Dermis microvascular lymphatic vessel endothelial cell (primary cell): Measurements from ENCODE around the gene PPP2R2C. TPM values are rescaled to one million over a fixed set of nuclear protein-coding genes. Genes with fewer than 3 reads are reported as not detected.

ENCODE experiments used
- DNase-seq, 2 donors: peaks; one replicate each; pipeline versions ENCODE4 v3.0.0 to v3.0.0-alpha.2; 2010; ENCODE audit warnings: low read depth in 2 of 2
- total RNA-seq: library from RNA; depleted of rRNA; stranded (reverse); fragments of >200 nt; gene quantifications from 2 replicates; pipeline ENCODE4 v1.2.1, GENCODE V29; 2014

Gene PPP2R2C
- total RNA-seq: 0.39 and 0.89 TPM in 2 replicates

DNA sequence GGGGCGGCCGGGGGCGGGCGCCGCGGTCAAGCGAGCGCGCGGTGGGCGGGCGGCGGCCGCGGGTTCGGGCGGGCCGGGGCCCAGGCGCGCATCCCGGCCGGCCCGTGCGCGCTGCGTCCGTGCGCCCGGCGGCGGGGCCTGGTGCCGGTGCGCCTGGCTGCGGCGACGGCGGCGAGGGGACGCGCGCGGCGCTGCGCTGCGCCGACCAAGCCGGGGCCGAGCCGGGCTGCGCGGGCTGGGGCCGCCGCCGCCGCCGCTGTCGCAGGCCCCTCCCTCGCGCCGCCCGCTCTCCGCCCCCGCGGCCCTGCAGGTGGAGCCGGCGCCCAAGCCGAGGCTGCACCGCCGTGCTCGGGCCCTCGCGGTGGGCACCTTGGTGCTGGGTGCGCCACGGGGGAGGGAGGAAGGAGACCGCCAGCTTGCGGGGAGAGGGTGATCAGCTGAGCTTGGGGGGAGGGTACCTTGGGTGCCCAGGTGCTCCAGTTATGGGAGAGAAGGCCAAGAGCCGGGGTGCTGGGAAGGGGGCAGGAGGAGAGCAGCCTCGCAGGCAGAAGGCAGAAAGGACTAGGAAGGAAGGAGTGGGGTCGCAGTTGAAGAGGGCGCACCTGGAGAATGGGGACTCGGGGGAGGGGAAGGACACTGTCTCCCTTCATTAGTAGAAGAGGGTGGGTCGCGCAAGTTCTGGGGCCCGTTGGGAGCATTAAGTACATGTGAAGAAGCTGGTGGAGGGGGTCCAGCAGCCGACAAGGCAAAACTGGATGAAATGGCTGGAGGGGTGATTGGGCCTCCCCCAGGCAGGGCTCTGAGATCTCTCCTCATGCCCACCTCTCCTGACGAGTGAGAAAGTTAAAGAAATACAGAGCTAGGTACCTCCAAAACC lies at the start of gene PPP2R2C:
PPP2R2C (minus strand) TSS at position 228 of the 877 bp plus-strand sequence. CDS start 385 bp downstream, outside the sequence.
- no peak for DNase-seq

DNA sequence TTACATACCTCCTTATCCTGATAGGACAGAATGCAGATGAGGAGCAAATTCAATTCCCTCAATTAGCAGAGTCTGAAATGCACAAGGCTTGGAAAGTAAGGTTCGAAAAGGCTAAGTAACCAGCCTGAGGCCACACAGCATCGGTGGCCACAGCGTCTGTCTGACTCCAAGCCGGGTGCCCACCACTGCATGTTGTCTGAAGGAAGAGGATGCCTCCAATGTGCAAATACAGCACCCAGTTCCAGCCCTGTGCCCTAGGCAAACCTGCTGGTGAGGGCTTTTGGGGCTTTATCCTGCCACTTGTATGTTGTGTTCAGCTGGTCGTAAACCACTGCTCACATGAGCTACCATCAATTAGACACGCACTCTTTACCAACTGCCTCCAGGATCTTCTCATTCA lies 48.6 kb upstream of the PPP2R2C start:
- DNase-seq: no peak

DNA sequence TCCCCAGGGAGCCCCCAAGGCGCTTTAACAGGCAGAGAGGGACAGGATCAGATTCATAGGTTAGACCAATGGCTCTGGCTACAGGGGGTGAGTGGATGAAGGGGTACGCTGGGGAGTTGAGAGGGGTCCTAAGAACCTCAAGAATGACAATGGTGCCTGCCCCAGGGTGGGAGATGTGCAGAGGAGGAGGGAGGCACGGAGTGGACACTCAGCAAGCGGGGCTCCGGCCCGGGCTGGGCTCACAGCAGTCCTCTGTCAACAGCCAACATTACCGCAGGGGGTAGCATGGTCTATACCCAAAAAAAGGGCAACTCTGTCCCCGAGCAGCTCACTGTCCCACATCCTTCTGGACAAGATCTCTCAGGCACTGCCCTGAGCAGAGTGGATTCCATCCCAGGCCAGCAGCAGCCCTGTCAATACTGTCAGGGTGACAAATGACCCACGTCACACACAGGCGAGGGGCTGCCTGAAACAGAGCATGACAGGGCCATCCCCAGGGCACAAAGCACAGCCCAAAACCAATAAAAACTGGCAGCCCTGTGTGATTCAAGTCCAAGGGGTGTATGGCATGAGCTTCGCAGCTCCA lies 47.7 kb upstream of the PPP2R2C start:
- no peak for DNase-seq

DNA sequence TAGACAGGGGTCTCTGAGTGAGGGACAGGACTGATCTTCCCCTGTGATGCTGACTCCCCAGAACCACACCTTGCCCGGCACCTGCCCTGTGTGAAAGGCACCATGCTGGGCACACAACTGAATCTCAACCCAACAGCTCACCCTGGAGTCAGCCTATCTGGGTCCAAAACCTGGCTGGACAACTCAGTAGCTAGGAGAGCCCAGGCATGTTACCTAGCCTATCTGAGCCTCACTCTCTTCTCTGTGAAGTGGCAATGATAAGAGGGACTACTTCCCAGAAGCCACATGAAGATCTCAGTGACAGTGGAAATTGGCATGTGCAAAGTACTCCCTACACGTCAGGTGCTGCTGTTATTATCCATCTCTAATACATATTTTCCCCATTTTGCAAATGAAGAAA lies 44.8 kb upstream of the PPP2R2C start:
- no peak for DNase-seq

DNA sequence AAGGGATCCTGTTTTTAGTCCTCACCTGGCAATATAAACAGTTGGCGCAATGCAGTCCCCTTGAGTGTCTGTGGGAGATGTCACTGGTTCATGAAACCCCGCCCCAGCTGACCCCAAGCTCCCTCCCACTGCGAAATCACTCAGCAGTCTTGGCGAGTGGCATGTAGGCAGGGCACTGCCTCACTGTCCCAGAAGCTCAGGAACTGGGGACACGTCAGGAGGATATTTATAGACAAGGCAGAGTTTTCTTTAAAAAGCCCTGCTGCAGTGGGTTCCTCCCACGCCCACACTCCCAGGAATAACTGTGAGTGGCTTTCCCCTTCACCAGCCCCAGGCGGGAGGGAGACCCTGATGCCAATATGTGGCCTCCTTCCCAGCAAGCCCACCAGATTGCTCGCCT lies 44.3 kb upstream of the PPP2R2C start:
- DNase-seq: no peak

DNA sequence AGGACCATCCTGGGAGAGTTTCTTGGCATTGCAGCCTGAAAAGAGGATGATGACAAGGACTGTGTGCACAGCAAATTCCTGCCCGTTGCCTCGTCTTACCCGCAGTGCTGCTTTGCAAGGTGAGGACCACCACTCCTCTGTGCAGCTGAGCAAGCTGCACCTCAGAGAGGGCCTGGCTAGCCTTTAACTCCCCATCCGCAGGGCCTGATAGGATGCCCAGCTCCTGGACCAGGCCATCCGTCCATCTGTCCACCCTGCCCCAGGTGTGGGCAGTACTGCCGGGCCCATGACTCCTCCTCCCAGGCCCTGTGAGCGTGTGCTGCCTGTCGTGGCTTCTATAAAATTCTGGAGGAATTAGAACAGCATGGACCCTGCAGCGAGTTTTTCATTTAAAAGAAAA lies 43.9 kb upstream of the PPP2R2C start:
- no peak for DNase-seq

DNA sequence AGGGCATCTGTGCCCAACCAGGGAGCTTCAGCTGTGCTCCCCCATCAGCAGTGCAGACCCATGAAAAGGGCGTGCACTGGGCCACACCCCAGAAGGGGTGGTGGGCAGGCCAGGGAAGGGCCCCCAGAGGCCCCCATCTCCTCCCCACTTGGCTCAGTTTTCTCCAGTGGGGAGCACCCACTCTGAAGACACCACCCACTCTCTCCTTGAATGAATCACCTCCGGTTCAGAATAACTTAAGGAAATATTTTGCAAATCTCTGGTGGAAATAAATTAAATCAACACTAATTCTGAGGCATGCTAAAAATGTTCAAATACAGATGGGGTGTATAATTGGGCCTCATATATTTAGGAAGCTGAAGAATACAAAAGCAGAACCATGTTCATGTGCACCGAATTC lies 41.3 kb upstream of the PPP2R2C start:
- DNase-seq: no peak

DNA sequence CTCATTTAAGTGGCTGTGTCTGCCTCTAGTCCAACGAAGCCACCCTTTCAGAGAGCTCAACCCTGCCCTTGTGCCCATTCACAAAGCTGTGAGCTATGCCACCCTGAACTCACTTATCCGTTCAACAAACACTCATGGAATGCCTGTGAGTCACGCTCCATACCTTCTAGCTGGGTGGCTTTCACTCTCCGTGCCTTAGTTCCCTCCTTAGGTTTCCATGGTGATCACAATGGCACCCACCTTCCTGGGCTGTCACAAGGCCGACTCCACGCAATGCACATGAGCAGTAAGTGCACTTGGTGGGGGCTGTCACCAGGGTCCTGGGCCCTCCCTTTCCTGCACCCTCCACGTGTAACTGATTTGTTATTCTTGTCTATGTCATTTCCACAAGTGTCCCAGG lies 37.2 kb upstream of the PPP2R2C start:
- no peak for DNase-seq

DNA sequence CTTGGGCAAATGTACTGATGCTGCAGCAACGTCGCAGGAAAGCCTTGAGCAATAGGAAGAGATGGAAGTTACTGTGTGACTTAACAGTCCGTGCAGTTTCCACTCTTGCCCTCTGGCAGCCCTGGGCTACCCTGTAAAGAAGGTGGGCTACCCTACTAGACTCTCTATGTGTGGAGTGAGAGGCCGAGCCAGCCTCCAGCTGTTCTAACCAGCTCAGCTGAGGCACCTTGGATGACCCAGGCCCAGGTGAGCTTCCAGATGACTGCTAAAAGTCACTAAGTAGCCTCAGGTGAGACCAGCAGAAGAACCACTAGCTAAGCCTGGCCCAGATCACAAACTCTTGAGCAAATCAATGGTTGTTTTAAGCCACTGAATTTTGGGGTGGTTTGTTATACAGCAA lies 34.9 kb upstream of the PPP2R2C start:
- DNase-seq: no peak

DNA sequence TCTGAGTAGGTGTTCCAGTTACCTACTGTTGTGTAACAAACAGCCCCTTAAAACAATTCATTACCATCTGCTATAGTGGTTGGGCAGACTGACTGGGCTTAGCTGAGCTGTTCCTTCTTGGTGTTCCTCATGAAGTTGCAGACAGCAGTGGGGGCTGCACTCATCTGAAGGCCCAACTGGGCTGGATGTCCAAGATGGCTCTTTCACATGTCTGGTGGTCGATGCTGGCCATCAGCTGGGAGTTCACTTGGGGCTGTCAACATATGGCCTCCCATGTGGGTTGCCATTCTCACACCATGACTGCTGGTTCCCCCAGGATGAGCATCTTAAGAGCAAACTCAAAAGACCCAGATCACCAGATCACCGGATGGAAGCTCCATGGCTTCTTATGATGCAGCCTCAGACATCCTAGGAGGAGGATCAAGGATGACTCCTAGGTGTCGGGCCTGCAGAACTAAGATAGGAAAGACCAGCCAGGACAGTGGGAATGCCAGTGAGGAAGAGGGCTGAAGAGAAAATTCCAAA lies 34.3 kb upstream of the PPP2R2C start:
- DNase-seq: no peak

DNA sequence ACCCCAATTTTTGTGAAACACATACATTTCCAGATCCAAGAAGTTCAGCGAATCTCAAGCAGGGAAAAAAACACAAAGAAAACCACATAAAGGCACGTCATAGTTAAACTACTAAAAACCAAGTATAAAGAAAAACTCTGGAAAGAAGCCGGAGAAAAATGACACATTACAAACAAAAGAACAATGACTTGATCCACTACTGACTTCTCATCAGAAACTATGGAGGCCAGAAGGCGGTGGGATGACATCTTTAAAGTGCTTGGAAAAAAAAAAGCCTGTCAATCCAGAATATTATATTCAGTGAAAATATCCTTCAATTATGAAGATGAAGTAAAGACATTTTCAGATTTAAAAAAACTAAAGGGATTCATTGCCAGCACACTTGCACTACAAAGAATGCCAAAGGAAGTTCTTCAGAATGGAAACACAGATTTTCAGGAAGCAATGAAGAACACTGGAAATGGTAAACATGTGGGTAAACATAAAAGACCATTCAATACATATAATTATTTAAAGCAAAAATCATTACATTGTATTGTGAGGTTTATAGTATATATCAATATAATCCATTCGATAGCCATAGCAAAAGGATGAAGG lies 32.6 kb upstream of the PPP2R2C start:
- DNase-seq: no peak

DNA sequence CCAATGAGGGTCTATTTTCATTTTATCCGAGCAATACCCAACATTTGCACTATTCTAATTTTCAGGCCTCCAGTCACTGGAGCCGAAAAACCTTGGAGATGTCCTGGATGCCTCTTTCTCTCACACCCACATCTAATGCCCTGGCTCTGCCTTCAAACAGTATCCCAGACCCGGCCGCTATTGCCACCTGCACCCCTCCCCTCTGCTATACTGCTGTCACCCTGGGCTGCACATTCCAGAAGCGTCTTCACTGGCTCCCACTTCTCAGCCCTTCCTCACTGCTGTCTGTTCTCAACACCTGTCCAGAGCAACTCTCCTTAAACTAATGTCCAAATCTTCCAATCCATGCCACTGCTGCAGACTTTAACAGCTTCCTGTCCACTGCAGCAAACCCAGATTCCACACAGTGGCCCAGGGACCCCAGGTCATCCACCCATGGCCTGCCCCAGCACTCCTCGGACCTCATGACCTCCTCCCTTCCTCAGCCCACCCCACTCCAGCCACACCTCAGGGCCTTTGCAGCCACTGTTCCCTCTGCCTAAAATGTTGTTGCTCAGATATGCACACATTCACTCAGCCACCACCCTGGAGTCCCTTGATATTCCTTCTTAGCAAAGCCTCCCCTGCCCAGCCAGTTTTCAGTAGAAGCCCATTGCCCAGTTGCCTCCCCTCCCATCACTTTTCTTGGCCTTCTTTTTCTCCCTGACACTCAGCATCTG lies 30.5 kb upstream of the PPP2R2C start:
- DNase-seq: no peak

DNA sequence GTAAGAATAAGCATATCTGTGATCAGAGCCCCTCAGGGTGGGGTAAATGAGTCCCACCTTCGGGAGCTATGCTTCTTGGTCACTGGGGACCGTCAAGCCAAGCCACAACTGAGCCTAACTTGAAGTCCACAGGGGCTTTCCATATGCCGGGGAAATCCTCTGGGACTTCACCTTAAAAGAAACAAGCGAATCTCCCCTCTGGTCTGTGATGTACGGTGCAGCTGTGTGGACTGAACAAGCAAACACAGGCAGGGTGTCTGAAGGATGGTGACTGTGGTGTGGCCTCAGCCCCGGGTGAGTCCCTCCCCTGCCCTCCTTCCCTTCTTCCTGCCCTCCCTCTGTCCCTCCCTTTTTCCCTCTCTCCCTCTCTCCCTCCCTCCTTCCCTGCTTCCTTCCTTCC lies 29.7 kb upstream of the PPP2R2C start:
- DNase-seq: no peak

DNA sequence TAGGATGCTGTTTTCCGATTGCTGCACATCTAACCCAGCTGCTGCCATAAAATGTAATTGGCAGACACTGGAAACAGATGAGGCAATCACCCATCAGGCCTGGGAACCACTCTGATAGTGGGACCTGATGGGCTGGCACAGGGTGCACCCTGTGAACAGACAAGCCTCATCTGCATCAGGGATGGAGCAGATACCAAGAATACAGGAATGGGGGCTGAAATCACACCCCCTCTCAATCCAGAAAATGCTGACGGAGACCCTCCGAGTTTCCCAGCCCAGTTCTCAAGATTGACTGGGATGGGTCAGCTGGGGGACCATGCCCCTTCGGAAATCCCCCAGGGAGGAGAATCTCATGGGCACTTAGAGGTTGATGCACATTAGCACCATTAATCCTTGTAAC lies 28.8 kb upstream of the PPP2R2C start:
- DNase-seq: no peak

DNA sequence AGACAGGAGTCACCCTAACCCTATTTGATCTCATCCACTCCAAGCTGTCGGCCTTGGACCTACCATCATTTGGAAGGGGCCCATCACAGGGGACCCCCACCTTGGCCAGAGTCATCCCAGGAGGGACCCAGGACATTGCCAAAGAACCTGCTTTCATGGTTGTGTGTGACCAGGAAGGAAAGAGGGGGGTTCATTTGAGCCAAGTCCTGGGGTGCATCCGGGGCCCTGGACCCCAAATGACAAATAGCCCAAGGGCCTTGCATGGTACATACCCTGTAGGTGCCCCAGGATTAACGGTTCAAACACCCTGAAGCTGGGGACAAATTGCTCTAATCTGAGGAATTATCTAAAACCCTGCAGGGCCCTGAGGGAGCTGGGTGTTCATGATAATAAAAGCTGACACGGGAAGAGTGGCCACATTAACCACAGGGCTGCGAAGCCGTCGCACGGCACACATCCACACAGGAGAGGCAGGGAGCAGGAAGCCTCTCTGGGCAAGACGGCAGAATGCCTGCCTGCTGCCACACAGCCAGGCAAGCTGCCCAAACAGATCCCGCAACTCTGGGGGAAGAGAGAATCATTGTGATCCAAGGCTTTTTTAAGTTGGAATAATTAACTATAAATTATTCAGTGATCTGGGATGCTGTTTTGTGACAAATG lies 28.2 kb upstream of the PPP2R2C start:
- DNase-seq: no peak

DNA sequence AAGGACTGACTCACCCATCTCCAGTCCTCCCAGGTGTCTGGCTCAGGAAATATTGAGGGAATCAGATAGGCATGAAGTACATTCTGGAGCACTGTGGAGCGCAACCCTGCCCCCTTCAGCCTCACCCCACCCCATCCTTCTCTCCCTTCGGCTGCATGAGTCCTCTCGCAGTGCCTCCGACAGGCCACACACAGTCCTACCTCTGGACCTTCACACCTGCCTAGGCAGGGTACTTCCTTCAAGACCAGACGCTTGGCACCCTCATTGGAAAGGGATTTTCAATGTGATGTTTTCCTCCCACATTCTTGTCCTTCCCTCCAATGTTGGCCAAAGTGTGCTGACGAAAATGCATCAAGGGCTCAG lies 26.8 kb upstream of the PPP2R2C start:
- DNase-seq: no peak

DNA sequence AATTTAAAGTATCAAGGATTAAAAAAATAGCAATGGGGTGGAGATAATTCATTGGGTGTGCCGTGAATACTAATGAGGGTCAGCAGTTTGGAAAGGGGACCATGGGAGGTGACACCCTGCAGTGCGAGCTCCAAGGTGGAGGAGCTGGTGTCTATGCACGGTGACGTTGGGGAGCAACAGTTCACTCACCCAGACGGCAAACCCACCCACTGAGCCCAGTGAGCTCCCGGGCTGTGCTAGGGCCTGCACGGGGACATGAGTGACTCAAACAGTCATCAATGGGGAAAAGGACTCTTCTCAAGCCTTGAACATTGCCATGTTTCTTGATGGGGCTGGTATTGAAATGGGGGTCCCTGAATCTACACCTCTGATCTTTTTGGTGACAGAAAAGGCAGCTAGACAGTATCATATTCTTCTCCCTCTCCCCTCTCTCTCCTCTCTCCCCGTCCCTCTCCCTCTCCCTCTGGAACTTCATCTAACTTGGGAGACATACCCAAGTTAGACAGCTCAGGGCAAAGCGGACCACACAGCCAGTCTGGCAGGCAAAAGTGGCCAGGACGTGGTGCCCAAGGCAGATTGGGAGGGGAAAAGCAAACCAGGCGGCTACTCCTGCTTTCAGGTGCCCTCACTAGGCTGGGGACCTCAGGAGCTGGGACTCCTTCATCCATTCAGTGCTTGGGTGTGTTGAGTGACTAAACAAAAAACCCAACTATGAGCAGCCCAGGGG lies 26.3 kb upstream of the PPP2R2C start:
- DNase-seq: no peak

DNA sequence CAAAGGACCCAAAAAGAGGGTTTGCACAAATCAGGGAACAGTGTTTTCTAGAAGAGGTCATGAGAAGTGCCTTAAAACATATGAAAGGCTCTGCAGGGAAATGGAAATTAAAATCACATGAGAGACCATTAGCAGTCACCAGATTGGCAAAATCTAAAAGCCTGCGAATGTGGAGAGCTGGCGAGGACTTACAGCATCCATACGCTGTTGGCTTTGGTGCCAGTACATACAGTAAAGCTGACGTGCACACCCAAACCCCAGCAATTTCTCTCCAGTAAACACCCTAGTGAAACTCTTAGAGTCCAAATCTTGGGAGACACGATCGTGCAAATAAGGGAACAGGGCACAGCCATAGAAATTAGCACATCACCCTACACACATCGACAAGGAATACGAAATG lies 25.4 kb upstream of the PPP2R2C start:
- no peak for DNase-seq

DNA sequence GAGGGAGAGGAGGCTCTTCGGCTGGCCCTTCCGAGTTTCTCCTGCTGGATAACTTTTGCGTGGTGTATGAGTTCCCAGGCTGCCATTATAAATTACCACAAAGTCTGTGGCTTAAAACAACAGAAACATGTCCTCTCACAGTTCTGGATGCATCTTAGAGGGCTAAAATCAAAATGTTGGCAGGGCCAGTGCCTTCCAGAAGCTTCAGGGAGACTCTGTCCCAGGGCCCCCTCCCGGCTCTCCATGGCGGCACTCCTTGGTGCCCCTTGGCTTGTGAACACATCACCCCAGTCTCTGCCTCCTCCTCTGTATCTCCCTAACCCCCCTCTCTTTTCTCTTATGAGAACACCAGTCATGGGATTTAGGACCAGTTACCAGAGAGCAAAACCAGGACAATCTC lies 23.3 kb upstream of the PPP2R2C start:
- no peak for DNase-seq

DNA sequence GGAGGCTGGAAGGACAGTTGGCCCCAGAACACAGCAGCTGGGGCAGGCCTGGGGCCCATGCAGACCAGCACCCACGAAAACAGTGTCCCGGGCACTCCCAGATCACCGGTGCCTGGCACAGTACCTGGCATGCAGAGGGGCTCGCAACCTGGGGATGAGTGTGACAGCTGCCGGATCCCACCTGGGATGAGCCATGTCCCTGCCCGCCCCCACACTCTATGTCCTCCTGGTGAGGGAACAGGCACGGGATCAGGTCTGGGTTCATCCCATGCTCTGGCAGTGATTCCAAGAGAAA lies 22.8 kb upstream of the PPP2R2C start:
- no peak for DNase-seq
